ENCODE results near the gene MGAT5B. TPM values are rescaled to one million over a fixed set of nuclear protein-coding genes. Genes with fewer than 3 reads are reported as not detected.
"Not testable (repeated sequence)": the region's sequence is repeated elsewhere in the genome, so short reads cannot be mapped to it uniquely, and the experiment has no call there.

The MGAT5B gene
- total and polyA plus RNA-seq, 4 donors: 0.28 to 0.67 (median 0.46) TPM

DNA sequence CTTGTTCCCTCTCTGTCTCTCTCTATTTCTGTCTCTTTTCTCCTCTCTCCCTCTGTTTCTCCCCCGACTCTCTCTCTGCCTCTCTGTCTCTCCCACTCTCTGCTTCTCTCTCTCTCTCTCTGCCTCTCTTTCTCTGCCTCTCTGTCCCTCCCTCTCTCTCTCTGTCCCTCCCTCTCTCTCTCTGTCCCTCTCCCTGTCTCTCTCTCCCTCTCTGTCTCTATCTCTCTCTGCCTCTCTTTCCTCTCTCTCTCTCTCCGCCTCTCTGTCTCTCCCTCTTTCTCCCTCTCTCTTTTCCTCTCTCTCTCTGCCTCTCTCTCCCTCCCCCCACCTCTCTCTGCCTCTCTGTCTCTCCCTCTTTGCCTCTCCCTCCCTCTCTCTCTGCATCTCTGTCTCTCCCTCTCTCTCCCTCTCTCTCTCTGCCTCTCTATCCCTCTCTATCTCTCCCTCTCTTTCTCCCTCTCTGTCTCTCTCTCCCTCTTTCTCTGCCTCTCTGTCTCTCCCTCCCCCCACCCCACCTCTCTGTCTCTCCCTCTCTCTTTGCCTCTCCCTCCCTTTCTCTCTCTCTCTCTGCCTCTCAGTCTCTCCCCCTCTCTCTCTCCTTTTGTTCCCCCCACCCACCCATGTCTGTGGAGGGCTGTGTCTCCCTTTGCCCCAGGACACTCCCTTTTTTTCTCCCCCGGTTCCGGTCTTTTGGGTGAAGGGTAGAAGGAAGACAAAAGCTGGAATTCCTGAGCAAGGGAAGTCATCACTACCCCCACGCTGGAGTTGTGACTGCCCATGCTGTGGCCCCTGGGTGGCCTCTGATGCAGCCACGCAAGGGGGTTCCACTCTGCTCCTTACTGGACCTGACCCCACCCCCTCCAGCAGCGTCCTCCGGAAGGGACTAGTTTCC, 27.1 kb upstream of the MGAT5B start:
- ATAC-seq (ENCODE audit: insufficient read depth, low FRiP score) (no peak), DNase-seq (no peak)
- Histone ChIP-seq H3K27ac (ENCODE audit: low read depth in 1 of 2, low read length in 1 of 2) (no peak overlapping the region), H3K4me3 (no peak overlapping the region), H3K9ac (ENCODE audit: insufficient read depth in 1 of 2, low read length in 2 of 2) (no peak overlapping the region), H3K36me3 (ENCODE audit: control insufficient read depth in 4 of 4, insufficient read depth in 4 of 4, low read length in 4 of 4) (no peaks in the 10 kb centered on the region), H3K4me1 (ENCODE audit: control insufficient read depth in 5 of 5, insufficient read depth in 5 of 5, low read length in 5 of 5) (peaks cover 0 to 3% (median 0%) of the 10 kb centered on the region in 5 donors), H3K27me3 (ENCODE audit: control insufficient read depth in 3 of 3, insufficient read depth in 3 of 3, low read length in 2 of 3) (peaks cover 0 to 23% (median 16%) of the 10 kb centered on the region in 3 donors), H3K9me3 (ENCODE audit: control insufficient read depth in 4 of 4, insufficient read depth in 3 of 4, low read length in 3 of 4) (no peaks in the 10 kb centered on the region)
- WGBS, 2 donors: 11 to 16% methylated on average over 8 of the region's 8 CpGs
- TF ChIP-seq, protein P1, sequence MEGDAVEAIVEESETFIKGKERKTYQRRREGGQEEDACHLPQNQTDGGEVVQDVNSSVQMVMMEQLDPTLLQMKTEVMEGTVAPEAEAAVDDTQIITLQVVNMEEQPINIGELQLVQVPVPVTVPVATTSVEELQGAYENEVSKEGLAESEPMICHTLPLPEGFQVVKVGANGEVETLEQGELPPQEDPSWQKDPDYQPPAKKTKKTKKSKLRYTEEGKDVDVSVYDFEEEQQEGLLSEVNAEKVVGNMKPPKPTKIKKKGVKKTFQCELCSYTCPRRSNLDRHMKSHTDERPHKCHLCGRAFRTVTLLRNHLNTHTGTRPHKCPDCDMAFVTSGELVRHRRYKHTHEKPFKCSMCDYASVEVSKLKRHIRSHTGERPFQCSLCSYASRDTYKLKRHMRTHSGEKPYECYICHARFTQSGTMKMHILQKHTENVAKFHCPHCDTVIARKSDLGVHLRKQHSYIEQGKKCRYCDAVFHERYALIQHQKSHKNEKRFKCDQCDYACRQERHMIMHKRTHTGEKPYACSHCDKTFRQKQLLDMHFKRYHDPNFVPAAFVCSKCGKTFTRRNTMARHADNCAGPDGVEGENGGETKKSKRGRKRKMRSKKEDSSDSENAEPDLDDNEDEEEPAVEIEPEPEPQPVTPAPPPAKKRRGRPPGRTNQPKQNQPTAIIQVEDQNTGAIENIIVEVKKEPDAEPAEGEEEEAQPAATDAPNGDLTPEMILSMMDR (IDR thresholded peaks at IDR 0.05; ENCODE audit: control extremely low read depth, extremely low read depth): no peak

DNA sequence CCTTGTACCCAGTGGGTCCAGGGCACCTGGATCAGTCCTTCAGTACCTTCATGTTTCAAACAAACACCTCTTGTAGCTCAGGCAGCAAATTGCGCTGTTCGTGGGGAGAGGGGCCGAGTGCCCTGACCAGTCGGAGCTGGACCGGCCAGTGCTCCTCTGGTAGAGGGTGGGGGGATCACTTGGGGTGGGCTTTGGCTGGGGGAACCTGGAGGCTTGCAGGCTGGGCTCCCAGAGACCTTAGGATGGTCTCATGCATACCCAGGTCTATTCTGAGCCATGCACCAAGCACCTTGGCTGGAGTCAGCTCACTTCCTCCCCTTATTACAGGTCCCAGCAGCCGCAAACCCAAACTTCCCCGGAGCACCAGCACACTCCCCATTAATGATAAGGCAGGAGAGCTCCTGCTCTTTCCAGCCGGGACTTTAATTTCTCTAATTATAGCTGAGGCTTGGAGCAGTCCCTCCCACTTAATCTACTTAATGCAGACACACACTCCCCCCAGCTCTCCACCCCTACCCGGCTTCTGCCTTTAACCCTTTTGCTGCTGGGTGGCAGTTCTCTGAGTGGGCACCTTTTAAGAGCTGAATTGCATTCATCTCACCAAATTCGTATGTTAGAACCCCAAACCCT, 26.3 kb upstream of the MGAT5B start:
- H3K9me3 ChIP-seq (ENCODE audit: control insufficient read depth in 4 of 4, insufficient read depth in 3 of 4, low read length in 3 of 4): no peaks in the 10 kb centered on the region
- TF ChIP-seq, protein P1 (IDR thresholded peaks at IDR 0.05; ENCODE audit: control extremely low read depth, extremely low read depth): no peak

DNA sequence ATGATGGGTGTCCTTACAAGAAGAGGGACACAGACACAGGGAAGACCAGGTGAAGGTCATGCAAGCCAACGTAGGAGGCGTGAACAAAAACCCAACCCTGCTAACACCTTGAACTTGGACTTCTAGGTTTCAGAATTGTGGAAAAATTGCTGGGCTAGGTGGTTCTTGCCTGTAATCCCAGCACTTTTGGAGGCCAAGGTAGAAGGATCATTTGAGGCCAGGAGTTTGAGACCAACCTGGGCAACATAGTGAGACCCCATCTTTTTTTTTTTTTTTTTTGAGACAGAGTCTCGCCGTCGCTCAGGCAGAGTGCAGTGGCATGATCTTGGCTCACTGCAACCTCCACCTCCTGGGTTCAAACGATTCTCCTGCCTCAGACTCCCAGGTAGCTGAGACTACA, 25.1 kb upstream of the MGAT5B start:
- not testable (repeated sequence) for H3K9ac ChIP-seq (ENCODE audit: insufficient read depth in 1 of 2, low read length in 2 of 2); H3K4me3 ChIP-seq
- 93 to 94% methylated on average over 6 of the region's 6 CpGs for WGBS, 2 donors

More for the DNA sequence above, 26.3 kb upstream of the MGAT5B start:
- H3K4me1 ChIP-seq (ENCODE audit: control insufficient read depth in 5 of 5, insufficient read depth in 5 of 5, low read length in 5 of 5): peaks cover 0 to 3% (median 0%) of the 10 kb centered on the region in 5 donors
- peaks cover 0 to 23% (median 16%) of the 10 kb centered on the region in 3 donors for H3K27me3 ChIP-seq (ENCODE audit: control insufficient read depth in 3 of 3, insufficient read depth in 3 of 3, low read length in 2 of 3)
- ATAC-seq (ENCODE audit: insufficient read depth, low FRiP score): no peak
- H3K4me3 ChIP-seq: no peak overlapping the region
- H3K9ac ChIP-seq (ENCODE audit: insufficient read depth in 1 of 2, low read length in 2 of 2): no peak overlapping the region
- DNase-seq: no peak
- H3K27ac ChIP-seq (ENCODE audit: low read depth in 1 of 2, low read length in 1 of 2): no peak overlapping the region
- no peaks in the 10 kb centered on the region for H3K36me3 ChIP-seq (ENCODE audit: control insufficient read depth in 4 of 4, insufficient read depth in 4 of 4, low read length in 4 of 4)
- 16 to 20% methylated on average over 10 of the region's 10 CpGs for WGBS, 2 donors

More for the DNA sequence above, 25.1 kb upstream of the MGAT5B start:
- not testable (repeated sequence) for H3K9me3 ChIP-seq (ENCODE audit: control insufficient read depth in 4 of 4, insufficient read depth in 3 of 4, low read length in 3 of 4); DNase-seq; ATAC-seq (ENCODE audit: insufficient read depth, low FRiP score); H3K4me1 ChIP-seq (ENCODE audit: control insufficient read depth in 5 of 5, insufficient read depth in 5 of 5, low read length in 5 of 5); H3K36me3 ChIP-seq (ENCODE audit: control insufficient read depth in 4 of 4, insufficient read depth in 4 of 4, low read length in 4 of 4); H3K27ac ChIP-seq (ENCODE audit: low read depth in 1 of 2, low read length in 1 of 2)
- H3K27me3 ChIP-seq (ENCODE audit: control insufficient read depth in 3 of 3, insufficient read depth in 3 of 3, low read length in 2 of 3): peaks cover 0 to 23% (median 16%) of the 10 kb centered on the region in 3 donors
